HFFc6 (cell line): ENCODE measurements around the gene HACD1. TPM values are rescaled to one million over a fixed set of nuclear protein-coding genes. Genes with fewer than 3 reads are reported as not detected.
A peak's percentile ranks its signal among the peaks of the same experiment; 100 is the strongest.

Source experiments
- DNase-seq: peaks from one replicate; pipeline ENCODE4 v3.0.0-alpha.2; 2018
- H3K27ac Mint-ChIP-seq: 2 replicates; pipeline ENCODE4 v1.8.0; 2020; ENCODE audit warnings: mild to moderate bottlenecking, mixed read lengths
- H3K27me3 Mint-ChIP-seq: 2 replicates; pipeline ENCODE4 v1.8.0; 2021; ENCODE audit warnings: mild to moderate bottlenecking, moderate library complexity, mixed read lengths; ENCODE audit not compliant: insufficient read depth
- H3K36me3 Mint-ChIP-seq: 2 replicates; pipeline ENCODE4 v1.8.0; 2021; ENCODE audit warnings: low read depth, mixed read lengths
- H3K4me1 Mint-ChIP-seq: 2 replicates; pipeline ENCODE4 v1.8.0; 2020; ENCODE audit warnings: low read depth, mixed read lengths
- H3K4me3 Mint-ChIP-seq: 2 replicates; pipeline ENCODE4 v1.8.0; 2020; ENCODE audit warnings: mild to moderate bottlenecking, moderate library complexity, mixed read lengths
- H3K9me3 Mint-ChIP-seq: 2 replicates; pipeline ENCODE4 v1.8.0; 2020; ENCODE audit warnings: mild to moderate bottlenecking, mixed read lengths
- CTCF ChIP-seq: fragments of 200-600 bp; sonication (generic); IDR thresholded peaks from 2 replicates; pipeline ENCODE4 v1.5.0; 2021; ENCODE audit warnings: antibody characterized with exemption, mild to moderate bottlenecking
- total RNA-seq, 6 experiments: library from RNA; stranded (reverse); fragmentation: NEBNext Ultra II Directional; extraction: Animal tissue kit (Norgen Biotek cat#: 25700); gene quantifications; 2 replicates in 1 of 6; 3 replicates in 5 of 6; pipeline ENCODE4 v1.2.3, GENCODE V29; 2021

Gene HACD1
- total RNA-seq, 6 experiments from 2014 or later = 84.6 to 138 (median 100) TPM

GRCh38 chr10:17655009-17655408 is 37.8 kb upstream of the HACD1 start:
- DNase-seq = no peak
- H3K4me1 Mint-ChIP-seq = peaks cover 89% of the 10 kb centered on the region
- H3K9me3 Mint-ChIP-seq = peaks cover 11% of the 10 kb centered on the region
- H3K27ac Mint-ChIP-seq = no peak overlapping the region; the same call in 1 of the 2 replicates
- no peak for TF ChIP-seq CTCF
- H3K27me3 Mint-ChIP-seq = no peaks in the 10 kb centered on the region
- H3K36me3 Mint-ChIP-seq = peaks cover 59% of the 10 kb centered on the region
- H3K4me3 Mint-ChIP-seq = no peak overlapping the region

DNA sequence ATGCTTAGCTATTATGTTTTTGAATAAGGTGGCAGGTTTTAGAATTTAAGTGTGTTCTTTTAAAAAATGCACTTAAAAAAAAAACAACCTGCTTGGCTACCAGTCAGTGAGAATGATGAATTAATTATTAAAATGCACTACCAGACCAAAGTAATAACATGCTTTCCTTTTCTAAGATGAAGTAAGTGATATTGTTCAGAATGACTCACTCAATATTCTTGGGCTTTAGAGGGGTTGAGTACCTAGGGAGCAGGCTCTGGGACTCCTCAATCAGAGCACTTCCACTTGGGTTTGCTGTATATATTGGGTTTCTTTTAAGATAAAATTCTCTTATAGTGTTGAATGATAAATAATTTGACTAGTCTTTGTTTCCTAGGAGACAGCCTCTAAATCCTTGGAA is 35.4 kb upstream of the HACD1 start:
- H3K27me3 Mint-ChIP-seq = no peaks in the 10 kb centered on the region
- H3K4me3 Mint-ChIP-seq = no peak overlapping the region
- DNase-seq = no peak
- peak overlapping the region; percentile 72 for H3K27ac Mint-ChIP-seq
- H3K4me1 Mint-ChIP-seq = peaks cover 97% of the 10 kb centered on the region
- H3K36me3 Mint-ChIP-seq = peaks cover 67% of the 10 kb centered on the region
- peaks cover 11% of the 10 kb centered on the region for H3K9me3 Mint-ChIP-seq
- TF ChIP-seq CTCF = no peak

GRCh38 chr10:17651896-17652295 is 34.7 kb upstream of the HACD1 start:
- peak overlapping the region; percentile 72 for H3K27ac Mint-ChIP-seq
- DNase-seq = no peak
- peak overlapping the region; percentile 40 for H3K4me3 Mint-ChIP-seq
- peaks cover 11% of the 10 kb centered on the region; the same call in 1 of the 2 replicates for H3K9me3 Mint-ChIP-seq
- H3K36me3 Mint-ChIP-seq = peaks cover 67% of the 10 kb centered on the region
- no peaks in the 10 kb centered on the region for H3K27me3 Mint-ChIP-seq
- peaks cover 97% of the 10 kb centered on the region for H3K4me1 Mint-ChIP-seq
- TF ChIP-seq CTCF = no peak

GRCh38 chr10:17650416-17650815 is 33.2 kb upstream of the HACD1 start:
- DNase-seq = no peak
- peak overlapping the region; percentile 91 for H3K27ac Mint-ChIP-seq
- TF ChIP-seq CTCF = no peak
- H3K4me1 Mint-ChIP-seq = peaks cover 94% of the 10 kb centered on the region
- peak overlapping the region; percentile 67; the same call in 1 of the 2 replicates for H3K4me3 Mint-ChIP-seq
- H3K36me3 Mint-ChIP-seq = peaks cover 70% of the 10 kb centered on the region
- peaks cover 11% of the 10 kb centered on the region; the same call in 1 of the 2 replicates for H3K9me3 Mint-ChIP-seq
- H3K27me3 Mint-ChIP-seq = no peaks in the 10 kb centered on the region

DNA sequence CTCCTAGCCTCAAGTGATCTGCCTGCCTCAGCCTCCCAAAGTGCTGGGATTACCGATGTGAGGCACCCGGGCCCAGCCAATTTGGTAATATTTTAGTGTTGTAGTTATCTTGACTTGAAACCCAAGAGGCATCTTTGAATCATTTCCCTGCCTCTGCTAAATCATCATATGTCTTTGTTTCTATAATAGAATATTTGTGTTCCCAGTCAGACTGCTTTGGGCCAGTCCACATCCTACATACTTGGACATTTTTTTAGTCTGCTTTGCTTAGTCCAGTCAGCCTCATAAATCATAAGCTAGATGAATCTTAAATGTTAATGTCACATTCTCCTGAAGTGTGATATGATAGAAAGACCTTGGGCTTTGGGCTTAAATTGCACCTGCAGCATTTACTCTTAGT is 32.7 kb upstream of the HACD1 start:
- H3K27me3 Mint-ChIP-seq = no peaks in the 10 kb centered on the region
- no peak for TF ChIP-seq CTCF
- H3K4me1 Mint-ChIP-seq = peaks cover 92% of the 10 kb centered on the region
- peaks cover 11% of the 10 kb centered on the region; the same call in 1 of the 2 replicates for H3K9me3 Mint-ChIP-seq
- peak; percentile 78 for DNase-seq
- peak overlapping the region; percentile 91 for H3K27ac Mint-ChIP-seq
- peaks cover 69% of the 10 kb centered on the region for H3K36me3 Mint-ChIP-seq
- peak overlapping the region; percentile 67 for H3K4me3 Mint-ChIP-seq
